Stimulated activated CD4-positive, alpha-beta T cell treated with anti-CD3 and anti-CD28 coated beads, Interleukin-15, amount 100 ng/mL, for 48 hours (primary cell): ENCODE results near the gene SCARF2.
A peak's percentile ranks its signal among the peaks of the same experiment; 100 is the strongest.
"Not testable (repeated sequence)": the region's sequence is repeated elsewhere in the genome, so short reads cannot be mapped to it uniquely, and the experiment has no call there.

ENCODE experiments used
- DNase-seq, 2 donors: peaks; one replicate each; pipeline ENCODE4 v3.0.0-alpha.2; 2020; ENCODE audit warnings: low read depth in 2 of 2

SCARF2 gene, protein sequence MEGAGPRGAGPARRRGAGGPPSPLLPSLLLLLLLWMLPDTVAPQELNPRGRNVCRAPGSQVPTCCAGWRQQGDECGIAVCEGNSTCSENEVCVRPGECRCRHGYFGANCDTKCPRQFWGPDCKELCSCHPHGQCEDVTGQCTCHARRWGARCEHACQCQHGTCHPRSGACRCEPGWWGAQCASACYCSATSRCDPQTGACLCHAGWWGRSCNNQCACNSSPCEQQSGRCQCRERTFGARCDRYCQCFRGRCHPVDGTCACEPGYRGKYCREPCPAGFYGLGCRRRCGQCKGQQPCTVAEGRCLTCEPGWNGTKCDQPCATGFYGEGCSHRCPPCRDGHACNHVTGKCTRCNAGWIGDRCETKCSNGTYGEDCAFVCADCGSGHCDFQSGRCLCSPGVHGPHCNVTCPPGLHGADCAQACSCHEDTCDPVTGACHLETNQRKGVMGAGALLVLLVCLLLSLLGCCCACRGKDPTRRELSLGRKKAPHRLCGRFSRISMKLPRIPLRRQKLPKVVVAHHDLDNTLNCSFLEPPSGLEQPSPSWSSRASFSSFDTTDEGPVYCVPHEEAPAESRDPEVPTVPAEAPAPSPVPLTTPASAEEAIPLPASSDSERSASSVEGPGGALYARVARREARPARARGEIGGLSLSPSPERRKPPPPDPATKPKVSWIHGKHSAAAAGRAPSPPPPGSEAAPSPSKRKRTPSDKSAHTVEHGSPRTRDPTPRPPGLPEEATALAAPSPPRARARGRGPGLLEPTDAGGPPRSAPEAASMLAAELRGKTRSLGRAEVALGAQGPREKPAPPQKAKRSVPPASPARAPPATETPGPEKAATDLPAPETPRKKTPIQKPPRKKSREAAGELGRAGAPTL

DNA sequence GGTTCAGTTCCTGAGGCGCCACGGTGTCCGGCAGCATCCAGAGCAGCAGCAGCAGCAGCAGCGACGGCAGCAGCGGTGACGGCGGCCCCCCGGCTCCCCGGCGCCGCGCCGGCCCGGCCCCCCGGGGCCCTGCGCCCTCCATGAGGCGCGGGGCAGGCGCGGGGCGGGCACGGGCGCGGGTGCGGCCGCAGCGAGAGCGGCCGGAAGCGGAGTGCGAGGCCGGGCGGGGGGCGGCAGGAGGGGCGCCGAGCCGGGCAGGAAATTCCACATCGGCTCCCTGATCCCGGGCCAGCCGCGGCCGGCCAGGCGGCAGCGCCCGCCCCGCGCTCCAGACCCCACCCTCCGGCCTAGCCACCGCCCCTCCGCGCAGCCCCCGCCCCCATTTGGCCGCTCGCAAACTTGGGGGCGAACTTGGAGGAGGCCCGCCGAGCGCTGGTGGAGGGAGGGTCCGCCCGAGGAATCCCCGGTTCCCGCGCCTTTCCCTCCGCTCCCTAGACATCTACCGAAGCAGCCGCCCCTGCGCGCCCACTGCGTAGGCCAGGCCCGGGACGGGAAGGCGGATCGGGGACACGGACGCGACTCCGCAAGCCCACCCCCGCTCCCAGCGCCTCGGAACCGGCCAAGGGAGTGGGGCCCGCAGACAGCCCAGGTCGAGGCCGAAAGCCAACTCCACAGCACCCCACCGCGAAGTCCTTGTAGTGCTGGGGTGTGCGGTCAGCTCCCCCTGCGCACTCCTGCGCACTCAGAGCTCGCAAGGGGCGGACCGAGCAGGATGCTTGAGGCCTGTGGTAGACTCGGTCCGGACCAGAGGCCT lies at the start of gene SCARF2:
Gene SCARF2, minus strand, starts transcription at position 213 of the 814 bp plus-strand sequence. Its CDS starts 71 bp downstream, at position 142.
- DNase-seq, result no peak

- DNase-seq, result no peak
Observed at GRCh38 chr22:20486229-20486628, 48.6 kb upstream of the SCARF2 start.

DNA sequence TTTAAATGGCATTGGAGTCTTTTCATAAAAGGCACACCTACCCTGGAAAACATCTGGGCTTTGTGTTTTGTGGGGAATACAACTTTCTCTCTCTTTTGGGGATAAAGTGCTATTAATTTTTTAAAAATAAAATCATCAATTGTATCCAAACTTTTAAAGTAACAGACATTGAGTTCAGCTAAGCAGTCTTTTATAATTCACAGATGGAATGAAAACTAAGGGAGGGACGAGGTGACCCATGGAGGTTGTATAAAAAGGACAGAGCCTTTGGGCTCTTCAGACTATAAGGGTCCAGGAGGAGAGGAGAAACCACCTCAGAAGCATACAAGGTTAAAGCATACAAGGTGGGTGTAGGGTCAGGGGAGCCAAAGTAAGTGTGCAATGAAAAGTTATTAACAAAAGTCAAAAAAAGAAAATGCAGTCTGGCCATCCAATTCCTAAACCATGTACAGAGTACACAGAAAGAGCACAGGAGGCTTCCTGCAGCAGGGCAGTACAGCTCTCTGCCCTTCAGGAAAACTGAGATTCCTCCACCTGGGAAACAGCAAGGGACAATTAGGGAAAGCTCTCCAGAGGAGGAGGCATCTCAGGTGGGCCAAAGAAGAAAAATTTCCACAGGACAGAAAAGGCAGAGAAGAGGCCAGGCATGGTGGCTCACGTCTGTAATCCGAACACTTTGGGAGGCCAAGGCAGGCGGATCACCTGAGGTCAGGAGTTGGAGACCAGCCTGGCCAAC lies 47.5 kb upstream of the SCARF2 start:
- DNase-seq, result no peak

GRCh38 chr22:20483771-20484170 lies 46.1 kb upstream of the SCARF2 start:
- DNase-seq, result no peak

DNA sequence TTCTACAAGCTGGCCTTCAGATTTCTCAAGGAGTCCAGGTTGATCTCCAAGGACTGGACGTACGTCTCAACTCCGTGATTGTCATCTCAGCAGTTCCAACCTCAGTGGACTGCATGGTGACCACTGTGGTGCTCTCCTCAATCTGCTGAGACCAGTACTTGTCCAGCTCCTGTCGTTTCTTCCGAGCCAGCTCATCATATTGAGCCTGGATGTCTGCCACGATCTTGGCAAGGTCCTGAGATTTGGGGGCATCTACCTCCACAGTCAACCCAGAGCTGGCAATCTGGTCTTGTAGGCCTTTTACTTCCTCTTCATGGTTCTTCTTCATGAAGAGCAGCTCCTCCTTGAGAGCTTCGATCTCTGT lies 45.5 kb upstream of the SCARF2 start:
- DNase-seq, result not testable (repeated sequence)

GRCh38 chr22:20479612-20480196 lies 42.1 kb upstream of the SCARF2 start:
- no peak for DNase-seq

- DNase-seq, result not testable (repeated sequence)
Observed at GRCh38 chr22:20478059-20478458, 40.4 kb upstream of the SCARF2 start.

GRCh38 chr22:20475569-20475968 lies 37.9 kb upstream of the SCARF2 start:
- not testable (repeated sequence) for DNase-seq

DNA sequence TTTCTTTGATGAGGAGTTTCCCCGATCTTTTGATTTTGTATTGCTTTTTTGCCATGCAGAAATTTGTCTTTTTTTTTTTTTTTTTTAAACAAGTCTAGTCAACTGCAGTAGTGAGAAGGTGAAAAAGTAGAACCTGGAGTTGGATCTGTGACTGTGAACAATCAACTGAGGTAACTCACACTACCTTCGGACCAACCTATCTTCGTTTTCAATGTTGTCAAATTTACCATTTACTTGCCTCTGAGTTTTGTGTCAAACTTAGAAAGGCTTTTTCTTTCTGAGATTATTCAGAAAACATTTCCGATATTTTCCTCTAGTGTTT lies 37.5 kb upstream of the SCARF2 start:
- no peak for DNase-seq

DNA sequence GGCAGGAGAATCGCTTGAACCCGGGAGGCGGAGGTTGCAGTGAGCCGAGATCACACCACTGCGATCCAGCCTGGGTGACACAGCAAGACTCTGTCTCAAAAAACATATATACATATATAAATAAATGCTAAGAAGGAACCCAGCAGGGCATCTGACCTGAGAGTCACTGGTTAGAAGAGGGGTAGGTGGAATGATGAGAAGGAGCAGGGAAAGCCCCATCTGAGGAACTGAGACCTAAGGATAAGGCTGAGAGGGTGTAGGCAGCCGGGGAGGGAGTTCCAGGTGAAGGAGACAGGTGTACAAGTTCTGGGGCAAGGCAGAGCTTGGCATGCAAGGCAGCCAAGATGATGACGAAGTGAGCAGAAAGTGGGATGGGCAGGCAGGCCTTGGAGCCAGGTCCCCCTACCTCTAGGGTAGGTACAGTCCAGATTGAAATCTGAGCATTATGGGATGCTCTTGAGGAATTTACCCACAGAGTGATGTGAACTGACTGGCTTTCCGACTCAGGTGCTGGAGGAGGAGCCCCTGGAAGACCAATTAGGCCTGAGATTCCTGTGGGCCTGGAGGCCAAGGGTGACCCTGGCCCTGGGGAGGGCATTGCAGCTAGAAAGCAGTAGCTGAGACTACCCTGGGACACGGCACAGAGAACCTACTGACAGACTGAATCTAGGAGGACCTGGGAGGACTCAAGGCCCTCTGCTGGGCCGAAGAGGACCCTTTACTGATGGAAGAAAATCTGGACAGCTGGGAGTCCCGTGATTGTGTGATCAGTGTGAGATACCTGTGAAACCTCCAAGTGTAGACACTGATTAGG lies 35.2 kb upstream of the SCARF2 start:
- no peak for DNase-seq

GRCh38 chr22:20471126-20471833 lies 33.7 kb upstream of the SCARF2 start:
- no peak for DNase-seq

DNA sequence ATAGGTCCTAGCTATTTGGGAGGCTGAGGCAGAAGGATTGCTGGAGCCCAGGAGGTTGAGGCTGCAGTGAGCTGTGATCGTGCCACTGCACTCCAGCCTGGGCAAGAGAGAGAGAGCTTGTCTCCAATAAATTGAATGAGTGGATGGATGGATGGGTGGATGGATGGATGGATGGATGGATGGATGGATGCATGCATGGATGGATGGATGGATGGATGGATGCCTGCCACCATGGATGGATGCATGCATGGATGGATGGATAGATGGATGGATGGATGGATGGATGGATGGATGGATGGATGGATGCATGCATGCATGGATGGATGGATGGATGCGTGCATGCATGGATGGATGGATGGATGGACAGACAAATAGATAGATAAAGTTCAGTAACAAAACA lies 32.9 kb upstream of the SCARF2 start:
- not testable (repeated sequence) for DNase-seq

DNA sequence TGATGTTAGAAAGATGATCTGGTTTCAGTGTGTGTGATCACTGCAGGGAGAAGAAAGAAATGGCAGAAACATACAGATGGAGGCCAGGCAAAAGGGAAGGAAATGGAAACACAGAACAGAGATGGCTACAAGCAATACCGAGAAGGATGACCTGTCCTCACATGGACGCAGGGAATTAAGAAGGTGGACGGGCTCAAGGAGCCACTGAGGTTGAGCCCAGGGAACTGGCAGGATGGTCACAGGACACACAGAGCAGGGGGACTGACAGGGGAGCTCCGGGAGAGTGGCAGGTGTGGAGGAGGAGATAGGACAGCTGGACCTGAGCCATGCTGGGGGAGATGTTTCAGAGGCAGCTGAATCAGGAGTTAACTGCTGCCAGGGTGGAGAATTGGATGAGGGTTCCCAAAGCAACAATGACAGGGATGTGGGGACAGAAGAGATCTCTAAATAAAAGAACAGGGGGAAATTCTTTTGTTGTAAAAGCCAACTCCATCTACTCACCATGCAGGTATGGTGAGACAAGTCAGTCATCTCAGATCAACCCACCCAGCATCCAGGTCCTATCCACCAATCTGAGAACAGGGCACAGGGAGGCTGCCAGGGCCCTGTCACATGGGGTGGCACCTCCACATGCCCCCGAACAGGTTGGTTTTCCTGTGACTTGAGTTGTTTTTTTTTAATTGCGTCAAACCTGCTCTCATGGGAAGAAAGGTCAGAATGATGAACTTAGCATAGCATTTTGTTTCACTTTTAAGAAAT lies 31.7 kb upstream of the SCARF2 start:
- DNase-seq, result no peak

GRCh38 chr22:20466659-20467379 lies 29.2 kb upstream of the SCARF2 start:
- DNase-seq, result no peak

GRCh38 chr22:20465759-20466077 lies 28.1 kb upstream of the SCARF2 start:
- no peak for DNase-seq

- DNase-seq, result no peak
Observed at GRCh38 chr22:20464912-20465758, 27.5 kb upstream of the SCARF2 start.

- DNase-seq, result peak; percentile 26 to 35
Observed at GRCh38 chr22:20464096-20464614, 26.5 kb upstream of the SCARF2 start.
